C1 segment of cervical spinal cord (tissue), 14 donors: ENCODE measurements around the gene INSR.
"Not testable (repeated sequence)": the region's sequence is repeated elsewhere in the genome, so short reads cannot be mapped to it uniquely, and the experiment has no call there.

ENCODE experiments used
- DNase-seq, 14 donors: peaks; one replicate each; lab custom pipeline; 2025; lab: John Stamatoyannopoulos, UW

INSR gene

DNA sequence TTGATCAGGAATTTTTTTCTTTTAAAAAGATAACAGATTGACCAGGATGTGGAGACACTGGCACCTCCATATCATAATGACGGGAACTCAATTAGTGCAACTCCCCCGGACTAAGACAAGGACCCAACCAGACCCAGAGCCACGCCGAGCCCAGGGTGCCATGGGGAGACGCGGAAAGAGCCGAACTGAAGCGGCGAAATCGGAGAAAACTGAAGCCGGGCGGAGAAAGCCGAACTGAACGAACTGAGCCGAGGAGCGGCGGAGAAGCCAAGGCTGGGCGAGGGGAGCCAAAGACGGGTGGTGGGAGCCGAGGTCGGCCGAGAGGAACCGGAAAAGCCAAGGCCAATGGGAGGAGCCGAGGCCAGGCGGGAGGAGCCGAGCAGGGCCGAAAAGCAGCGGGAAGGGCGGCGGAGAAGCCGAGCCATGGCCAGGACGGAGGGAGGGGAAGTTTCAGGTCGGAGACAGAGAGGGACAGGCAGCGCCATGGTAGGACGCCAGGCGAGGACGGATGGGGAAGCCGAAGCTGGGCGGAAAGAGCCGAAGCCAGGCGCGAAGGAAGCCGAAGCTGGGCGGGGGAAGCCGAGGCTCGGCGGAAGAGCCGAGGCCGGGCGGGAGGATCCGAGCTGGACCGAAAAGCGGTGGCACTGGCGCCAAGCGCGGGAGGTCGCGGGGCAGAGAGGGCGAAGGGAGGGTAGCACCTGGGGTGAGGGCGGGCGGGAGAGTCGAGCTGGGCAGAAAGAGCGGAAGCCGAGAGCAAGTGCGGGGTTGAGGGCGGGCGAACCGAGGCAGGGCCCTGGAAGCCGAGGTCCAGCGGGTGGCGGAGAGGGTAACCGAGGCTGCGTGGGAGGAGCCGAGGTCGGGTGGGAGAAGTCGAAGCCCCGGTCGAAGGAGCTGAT lies 195.3 kb downstream of the INSR start:
- DNase-seq, result peak; percentile 69 to 96 (median 94)

DNA sequence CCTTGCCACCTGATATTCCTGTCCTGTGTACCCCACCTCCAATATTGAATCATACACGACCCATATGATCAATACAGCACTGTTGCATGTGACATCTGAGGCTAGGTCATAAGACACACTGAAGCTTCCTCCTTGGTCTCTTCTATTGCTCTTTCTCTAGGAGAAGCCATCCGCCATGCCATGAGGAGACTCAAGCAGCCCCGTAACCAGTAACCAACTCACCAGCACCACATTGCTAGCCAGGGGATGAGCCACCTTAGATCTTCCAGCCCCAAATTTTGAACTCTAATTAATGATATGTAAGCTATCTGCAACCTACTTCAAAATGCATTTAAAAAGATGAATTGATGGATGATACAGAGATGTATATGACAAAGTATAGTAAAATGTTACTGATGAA lies 196.1 kb downstream of the INSR start:
- DNase-seq, result no peak

DNA sequence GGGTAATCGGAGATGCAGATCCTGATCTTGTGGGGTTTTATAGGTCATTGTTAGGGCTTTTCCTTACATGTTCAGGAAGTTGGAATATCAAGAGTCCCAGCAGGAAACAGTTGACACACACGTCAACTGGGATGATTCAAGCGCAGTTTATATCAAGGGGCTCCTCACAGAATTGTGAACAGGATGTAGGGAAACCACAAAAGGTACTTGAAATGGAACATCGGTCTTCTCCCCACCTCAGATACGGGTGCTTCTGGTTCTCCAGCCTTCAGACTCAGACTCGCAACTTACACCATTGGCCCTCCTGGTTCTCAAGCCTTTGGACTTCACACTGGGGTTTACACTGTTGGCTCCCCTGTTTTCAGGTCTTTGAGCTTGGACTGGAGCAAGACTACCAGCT lies 205.2 kb downstream of the INSR start:
- no peak for DNase-seq

DNA sequence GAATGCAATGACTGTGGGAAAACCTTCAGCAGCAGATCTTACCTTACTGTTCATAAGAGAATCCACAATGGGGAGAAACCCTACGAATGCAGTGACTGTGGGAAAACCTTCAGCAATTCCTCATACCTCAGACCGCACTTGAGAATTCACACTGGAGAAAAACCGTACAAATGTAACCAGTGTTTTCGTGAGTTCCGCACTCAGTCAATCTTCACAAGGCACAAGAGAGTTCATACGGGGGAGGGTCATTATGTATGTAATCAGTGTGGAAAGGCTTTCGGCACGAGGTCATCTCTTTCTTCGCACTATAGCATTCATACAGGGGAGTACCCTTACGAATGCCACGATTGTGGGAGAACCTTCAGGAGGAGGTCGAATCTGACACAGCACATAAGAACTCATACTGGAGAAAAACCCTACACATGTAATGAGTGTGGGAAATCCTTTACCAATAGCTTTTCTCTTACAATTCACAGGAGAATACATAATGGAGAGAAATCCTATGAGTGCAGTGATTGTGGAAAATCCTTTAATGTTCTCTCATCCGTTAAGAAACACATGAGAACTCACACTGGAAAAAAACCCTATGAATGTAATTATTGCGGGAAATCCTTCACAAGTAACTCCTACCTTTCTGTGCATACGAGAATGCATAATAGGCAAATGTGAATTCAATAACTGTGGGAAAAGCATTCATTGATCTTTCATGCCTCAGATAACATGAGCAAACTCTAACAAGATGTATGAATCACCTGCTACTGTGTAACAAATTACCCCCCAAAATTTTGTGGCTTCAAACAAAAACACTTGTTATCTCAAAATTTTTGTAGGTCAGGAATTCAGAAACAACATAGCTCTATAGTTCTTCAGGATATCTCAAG lies 210.9 kb downstream of the INSR start:
- DNase-seq, result no peak

DNA sequence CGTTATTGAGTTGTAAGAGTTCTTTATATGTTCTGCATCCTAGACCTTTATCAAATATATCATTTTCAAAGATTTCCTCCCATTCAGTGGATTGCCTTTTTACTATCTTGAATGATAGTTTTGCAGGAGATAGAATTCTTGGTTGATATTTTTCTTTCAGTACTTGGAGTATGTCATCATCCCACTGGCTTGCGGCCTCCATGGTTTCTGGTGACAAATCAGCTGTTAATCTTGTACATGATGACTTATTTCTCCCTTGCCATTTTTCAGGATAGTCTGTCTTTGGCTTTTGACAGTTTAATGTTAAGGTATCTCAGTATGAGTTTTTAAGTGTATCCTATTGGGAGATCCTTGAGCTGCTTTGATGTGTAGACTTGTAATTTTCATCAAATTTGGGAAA lies 216.2 kb downstream of the INSR start:
- no peak for DNase-seq

DNA sequence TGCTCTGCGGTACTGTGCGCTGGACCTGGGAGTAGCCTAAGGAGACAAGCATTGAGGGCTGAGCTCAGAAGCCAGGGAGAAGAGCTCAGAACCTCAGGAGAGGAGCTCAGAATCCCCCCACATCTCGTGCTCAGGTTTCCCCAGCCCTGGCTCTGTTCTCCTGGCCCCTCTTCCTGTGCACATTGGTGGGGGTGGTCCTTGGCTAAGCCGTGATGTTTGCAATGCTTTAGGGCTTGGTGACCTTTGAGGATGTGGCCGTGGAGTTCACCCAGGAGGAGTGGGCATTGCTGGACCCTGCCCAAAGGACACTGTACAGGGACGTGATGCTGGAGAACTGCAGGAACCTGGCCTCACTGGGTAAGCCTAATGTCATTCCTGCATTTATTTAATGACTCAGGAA lies 218.1 kb downstream of the INSR start:
- DNase-seq, result no peak

DNA sequence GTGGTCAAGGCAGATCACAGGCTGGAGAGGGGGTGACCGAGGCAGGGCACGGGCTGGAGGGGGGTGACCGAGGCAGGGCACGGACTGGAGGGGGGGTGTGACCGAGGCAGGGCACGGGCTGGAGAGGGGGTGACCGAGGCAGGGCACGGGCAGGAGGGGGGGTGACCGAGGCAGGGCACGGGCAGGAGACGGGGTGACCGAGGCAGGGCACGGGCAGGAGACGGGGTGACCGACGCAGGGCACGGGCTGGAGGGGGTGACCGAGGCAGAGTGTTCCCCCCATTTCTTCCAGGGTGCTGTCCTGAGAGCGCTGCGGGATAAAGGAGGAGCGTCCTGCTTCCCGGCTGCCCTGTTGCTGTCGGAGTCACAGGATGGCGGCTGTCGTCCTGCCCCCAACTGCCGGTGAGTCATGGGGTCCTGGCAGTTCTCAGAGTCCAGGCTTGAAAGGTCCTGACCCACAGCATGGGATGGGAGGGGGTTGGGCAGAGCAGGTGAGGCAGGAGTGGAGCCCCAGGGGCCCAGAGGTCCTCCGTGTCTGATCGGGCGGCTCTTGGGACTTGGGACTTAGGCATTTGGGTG lies 219.4 kb downstream of the INSR start:
- DNase-seq, result no peak

DNA sequence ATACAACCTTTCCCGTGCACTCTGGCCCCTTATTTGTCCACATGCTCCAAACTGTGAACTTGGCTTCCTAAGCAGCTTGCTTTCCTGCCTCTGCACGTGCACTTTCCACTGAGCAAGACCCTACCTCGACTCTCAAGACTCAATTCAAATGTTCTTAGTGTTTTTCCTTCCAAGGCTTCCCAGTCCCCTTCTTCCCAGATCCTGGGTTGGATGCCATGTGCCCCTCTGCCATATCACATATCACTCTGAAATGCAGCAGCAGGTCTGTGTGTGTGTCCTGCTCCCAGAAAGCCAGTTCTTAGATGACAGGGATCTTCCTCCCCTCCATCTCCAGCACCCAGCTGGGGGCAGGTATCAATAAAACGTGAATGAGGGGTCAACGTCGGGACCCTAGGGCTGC lies 221.7 kb downstream of the INSR start:
- DNase-seq, result no peak

DNA sequence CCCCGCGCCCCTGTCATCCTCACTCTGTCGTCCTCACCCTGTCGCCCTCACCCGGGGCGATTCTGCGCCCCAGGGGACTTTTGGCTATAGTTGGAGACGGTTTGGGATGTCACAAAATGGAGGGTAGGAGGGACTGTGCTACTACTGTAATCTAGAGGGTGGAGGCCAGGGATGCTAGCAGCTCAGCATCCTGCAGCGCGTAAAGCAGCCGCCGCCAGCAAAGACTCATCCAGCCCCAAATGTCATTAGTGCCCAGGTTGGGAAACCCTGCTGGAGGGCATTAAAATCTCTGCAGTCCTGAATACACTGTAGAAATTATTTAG lies 224.3 kb downstream of the INSR start:
- DNase-seq, result no peak

DNA sequence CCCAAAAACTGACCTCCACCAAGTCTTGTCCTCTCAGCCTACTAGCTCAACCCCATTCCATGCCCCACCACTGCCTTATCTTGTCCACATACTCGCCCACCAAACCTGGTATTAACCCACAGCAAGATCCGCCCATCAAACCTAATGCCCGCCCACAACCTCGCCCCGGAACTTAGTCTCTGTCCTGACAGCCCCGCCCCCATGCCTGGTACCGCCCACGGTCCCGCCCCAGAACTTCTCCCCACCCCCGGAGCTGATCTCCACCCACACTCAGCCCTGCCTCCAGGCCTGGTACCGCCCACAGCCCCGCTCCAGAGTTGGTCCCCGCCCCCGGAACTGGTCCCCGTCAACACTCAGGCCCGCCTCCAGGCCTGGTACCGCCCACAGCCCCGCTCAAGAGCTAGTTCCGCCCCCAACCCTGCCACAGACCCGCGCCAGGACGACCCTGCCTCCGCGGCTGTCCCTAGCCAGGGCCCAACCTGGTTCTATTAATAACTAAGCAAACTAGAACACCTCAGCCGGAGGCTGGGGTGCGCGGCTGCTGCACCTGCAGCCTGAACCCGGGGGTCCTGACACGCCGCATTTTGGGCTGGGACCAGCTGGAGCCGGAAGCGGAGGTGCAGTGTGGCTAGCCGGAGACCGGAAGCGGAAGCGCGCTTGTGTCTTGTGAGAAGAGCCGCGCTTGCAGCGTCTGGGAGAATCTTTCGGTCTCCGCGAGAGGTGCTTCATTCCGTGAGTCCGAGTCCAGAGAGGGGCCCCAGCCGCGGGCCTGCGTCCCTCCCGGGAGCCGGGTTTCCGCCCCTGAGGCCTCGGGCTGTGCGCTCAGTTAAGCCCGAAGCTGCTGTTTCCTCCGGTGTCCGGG lies 224.9 kb downstream of the INSR start, which contains the start of gene ZNF557:
ZNF557 (plus strand) TSS at position 662 of the 862 bp plus-strand sequence. CDS start 5,372 bp downstream, outside the sequence.
- peak; percentile 67 to 99 (median 96) for DNase-seq

DNA sequence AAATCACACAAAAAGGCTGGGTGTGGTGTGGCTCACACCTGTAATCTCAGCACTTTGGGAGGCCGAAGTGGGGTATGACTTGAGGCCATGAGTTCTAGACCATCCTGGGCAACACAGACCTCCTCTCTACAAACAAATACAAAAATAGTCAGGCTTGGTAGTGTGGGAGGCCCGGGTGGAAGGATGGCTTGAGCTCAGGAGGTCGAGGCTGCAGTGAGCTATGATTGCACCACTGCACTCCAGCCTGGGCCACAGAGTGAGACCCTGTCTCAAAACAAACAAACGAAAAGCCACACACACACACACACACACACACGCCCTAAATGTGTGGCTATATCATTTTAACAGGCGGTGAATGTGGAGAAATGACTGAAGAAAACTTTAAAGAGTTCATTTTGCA lies 225.6 kb downstream of the INSR start:
- DNase-seq, result no peak

DNA sequence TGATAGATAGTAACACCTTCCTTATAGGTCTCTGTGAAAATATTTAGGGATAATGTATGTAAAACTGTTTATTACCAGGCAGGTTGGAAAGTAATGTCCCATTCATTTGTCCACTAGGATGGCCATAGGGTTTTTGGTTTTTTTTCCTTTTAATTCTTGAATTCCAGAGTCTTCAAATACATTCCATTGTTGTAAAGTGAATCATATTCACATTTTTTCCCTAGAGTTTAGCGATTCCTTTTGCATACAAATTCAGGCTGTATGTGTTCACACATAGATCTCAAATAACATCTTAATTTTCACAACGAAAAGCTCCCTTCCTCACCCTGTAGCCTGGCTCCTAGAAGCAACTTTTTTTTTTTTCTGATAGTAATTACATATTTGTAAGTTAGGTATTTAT lies 226.5 kb downstream of the INSR start:
- no peak for DNase-seq

DNA sequence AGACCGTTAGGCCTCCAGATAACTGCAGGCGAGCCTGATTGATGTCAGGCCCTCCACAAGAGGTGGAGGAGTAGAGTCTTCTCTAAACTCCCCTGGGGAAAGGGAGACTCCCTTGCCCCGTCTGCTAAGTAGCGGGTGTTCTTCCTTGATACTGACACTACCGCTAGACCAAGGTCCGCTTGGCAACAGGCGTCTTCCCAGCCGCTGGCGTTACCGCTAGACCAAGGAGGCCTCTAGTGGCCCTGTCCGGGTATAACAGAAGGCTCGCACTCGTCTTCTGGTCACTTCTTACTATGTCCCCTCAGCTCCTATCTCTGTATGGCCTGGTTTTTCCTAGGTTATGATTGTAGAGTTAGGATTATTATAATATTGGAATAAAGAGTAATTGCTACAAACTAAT lies 227.1 kb downstream of the INSR start:
- DNase-seq, result not testable (repeated sequence)

DNA sequence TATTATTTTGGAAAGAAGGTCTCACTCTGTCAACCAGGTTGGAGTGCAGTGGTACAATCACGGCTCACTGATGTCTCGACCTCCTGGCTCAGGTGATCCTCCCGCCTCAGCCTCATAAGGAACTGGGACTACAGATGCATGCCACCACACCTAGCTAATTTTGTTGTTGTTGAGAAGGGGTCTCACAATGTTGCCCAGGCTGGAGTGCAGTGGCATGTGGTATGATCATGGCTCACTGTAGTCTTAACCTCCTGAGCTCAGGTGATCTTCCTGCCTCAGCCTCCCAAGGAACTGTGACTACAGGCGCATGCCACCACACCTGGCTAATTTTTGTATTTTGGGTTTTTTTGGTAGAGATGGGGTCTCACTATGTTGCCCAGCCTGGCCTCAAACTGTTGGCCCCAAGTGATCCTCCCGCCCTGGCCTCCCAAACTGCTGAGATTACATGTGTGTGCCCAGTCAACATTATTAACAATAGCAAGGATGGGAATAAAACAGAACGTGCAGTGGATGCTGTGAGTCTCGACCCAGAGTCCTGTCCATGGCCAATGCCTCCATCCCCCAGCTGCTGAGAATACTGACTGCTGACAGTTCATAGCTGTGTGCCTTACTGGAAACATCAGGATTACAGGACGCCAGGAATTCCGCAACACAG lies 230.3 kb downstream of the INSR start:
- DNase-seq, result no peak

DNA sequence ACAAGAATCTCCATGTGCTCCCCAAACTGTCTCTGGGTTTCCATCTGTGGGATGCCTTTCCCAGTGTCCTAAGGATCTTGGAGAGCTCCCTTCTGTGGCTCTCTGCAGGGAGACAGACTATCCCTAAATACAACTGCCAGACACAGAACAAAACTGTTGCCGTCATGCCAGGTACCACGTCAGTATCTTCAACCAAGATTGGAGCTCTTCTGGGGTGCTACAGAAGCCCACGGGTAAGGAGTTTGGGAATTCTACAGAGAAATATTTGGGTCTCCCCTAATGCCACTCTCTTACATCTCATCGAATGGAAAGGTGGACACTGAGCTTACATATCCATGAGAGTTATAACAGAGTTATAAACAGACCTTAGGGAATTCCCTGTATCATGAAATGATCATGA lies 230.9 kb downstream of the INSR start:
- no peak for DNase-seq
